Stimulated activated CD4-positive, alpha-beta T cell treated with anti-CD3 and anti-CD28 coated beads, Interleukin-15, amount 100 ng/mL, for 1 hour (primary cell): Measurements from ENCODE around the gene COL4A1.
"Not testable (repeated sequence)": the region's sequence is repeated elsewhere in the genome, so short reads cannot be mapped to it uniquely, and the experiment has no call there.

Experiments
- DNase-seq, 2 donors: peaks; one replicate each; pipeline ENCODE4 v3.0.0-alpha.2; 2020; ENCODE audit warnings: low read depth in 1 of 2, low spot score in 1 of 2

The COL4A1 gene

GRCh38 chr13:110123041-110123809 is 183.7 kb downstream of the COL4A1 start:
- no peak for DNase-seq

GRCh38 chr13:110121422-110122083 is 185.4 kb downstream of the COL4A1 start:
- DNase-seq, result no peak

GRCh38 chr13:110119935-110120905 is 186.7 kb downstream of the COL4A1 start:
- DNase-seq, result no peak

- no peak for DNase-seq
Observed at GRCh38 chr13:110118106-110118505, 188.9 kb downstream of the COL4A1 start.

GRCh38 chr13:110116072-110116487 is 190.9 kb downstream of the COL4A1 start:
- DNase-seq, result peak in 1 of 2 donors; percentile 23

- no peak for DNase-seq
Observed at GRCh38 chr13:110115591-110115990, 191.4 kb downstream of the COL4A1 start.

- DNase-seq, result no peak
Observed at GRCh38 chr13:110114316-110114715, 192.6 kb downstream of the COL4A1 start.

GRCh38 chr13:110113284-110113764 is 193.6 kb downstream of the COL4A1 start:
- DNase-seq, result no peak

- not testable (repeated sequence) for DNase-seq
Observed at GRCh38 chr13:110112379-110112778, 194.6 kb downstream of the COL4A1 start.

- DNase-seq, result no peak
Observed at GRCh38 chr13:110110783-110111182, 196.2 kb downstream of the COL4A1 start.

- no peak for DNase-seq
Observed at GRCh38 chr13:110109910-110110309, 197.0 kb downstream of the COL4A1 start.

GRCh38 chr13:110109140-110109783 is 197.7 kb downstream of the COL4A1 start:
- DNase-seq, result no peak

GRCh38 chr13:110108348-110109139 is 198.4 kb downstream of the COL4A1 start:
- DNase-seq, result no peak

- no peak for DNase-seq
Observed at GRCh38 chr13:110107568-110108347, 199.2 kb downstream of the COL4A1 start.

GRCh38 chr13:110106726-110107125 is 200.2 kb downstream of the COL4A1 start:
- DNase-seq, result no peak

- no peak for DNase-seq
Observed at GRCh38 chr13:110105136-110105535, 201.8 kb downstream of the COL4A1 start.

- DNase-seq, result no peak
Observed at GRCh38 chr13:110103534-110103933, 203.4 kb downstream of the COL4A1 start.

GRCh38 chr13:110103026-110103425 is 203.9 kb downstream of the COL4A1 start:
- DNase-seq, result no peak

GRCh38 chr13:110102053-110102452 is 204.9 kb downstream of the COL4A1 start:
- DNase-seq, result no peak
